ENCODE results near the gene FAM13A.

Gene FAM13A

GRCh38 chr4:88775529-88775928, 281.5 kb downstream of the FAM13A start:
- TF ChIP-seq EGR1 (IDR thresholded peaks at IDR 0.05) = no peak
- no peak for TF ChIP-seq NFIC (IDR thresholded peaks at IDR 0.05)
- TF ChIP-seq TEAD4 (IDR thresholded peaks at IDR 0.05) = no peak
- no peak for TF ChIP-seq CEBPB (IDR thresholded peaks at IDR 0.05)
- TF ChIP-seq, protein P1, sequence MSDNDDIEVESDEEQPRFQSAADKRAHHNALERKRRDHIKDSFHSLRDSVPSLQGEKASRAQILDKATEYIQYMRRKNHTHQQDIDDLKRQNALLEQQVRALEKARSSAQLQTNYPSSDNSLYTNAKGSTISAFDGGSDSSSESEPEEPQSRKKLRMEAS (IDR thresholded peaks at IDR 0.05) = no peak
- no peak for TF ChIP-seq ZBTB7A (IDR thresholded peaks at IDR 0.05; ENCODE audit: low read depth)
- no peak for TF ChIP-seq TAF1 (IDR thresholded peaks at IDR 0.05; ENCODE audit: low read depth)
- TF ChIP-seq TCF12 (IDR thresholded peaks at IDR 0.05; ENCODE audit: low read depth) = no peak
- TF ChIP-seq EP300 (IDR thresholded peaks at IDR 0.05; ENCODE audit: borderline replicate concordance) = no peak
- no peak for TF ChIP-seq CREB1 (IDR thresholded peaks at IDR 0.05; ENCODE audit: low read depth)
- no peak for TF ChIP-seq FOXM1 (IDR thresholded peaks at IDR 0.05; ENCODE audit: borderline replicate concordance, low read depth)
- TF ChIP-seq RAD21 (IDR thresholded peaks at IDR 0.05; ENCODE audit: low read depth) = no peak
- TF ChIP-seq, protein P2, sequence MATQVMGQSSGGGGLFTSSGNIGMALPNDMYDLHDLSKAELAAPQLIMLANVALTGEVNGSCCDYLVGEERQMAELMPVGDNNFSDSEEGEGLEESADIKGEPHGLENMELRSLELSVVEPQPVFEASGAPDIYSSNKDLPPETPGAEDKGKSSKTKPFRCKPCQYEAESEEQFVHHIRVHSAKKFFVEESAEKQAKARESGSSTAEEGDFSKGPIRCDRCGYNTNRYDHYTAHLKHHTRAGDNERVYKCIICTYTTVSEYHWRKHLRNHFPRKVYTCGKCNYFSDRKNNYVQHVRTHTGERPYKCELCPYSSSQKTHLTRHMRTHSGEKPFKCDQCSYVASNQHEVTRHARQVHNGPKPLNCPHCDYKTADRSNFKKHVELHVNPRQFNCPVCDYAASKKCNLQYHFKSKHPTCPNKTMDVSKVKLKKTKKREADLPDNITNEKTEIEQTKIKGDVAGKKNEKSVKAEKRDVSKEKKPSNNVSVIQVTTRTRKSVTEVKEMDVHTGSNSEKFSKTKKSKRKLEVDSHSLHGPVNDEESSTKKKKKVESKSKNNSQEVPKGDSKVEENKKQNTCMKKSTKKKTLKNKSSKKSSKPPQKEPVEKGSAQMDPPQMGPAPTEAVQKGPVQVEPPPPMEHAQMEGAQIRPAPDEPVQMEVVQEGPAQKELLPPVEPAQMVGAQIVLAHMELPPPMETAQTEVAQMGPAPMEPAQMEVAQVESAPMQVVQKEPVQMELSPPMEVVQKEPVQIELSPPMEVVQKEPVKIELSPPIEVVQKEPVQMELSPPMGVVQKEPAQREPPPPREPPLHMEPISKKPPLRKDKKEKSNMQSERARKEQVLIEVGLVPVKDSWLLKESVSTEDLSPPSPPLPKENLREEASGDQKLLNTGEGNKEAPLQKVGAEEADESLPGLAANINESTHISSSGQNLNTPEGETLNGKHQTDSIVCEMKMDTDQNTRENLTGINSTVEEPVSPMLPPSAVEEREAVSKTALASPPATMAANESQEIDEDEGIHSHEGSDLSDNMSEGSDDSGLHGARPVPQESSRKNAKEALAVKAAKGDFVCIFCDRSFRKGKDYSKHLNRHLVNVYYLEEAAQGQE (IDR thresholded peaks at IDR 0.05; ENCODE audit: low read depth) = no peak
- no peak for TF ChIP-seq USF1 (IDR thresholded peaks at IDR 0.05)
- no peak for TF ChIP-seq YY1 (IDR thresholded peaks at IDR 0.05; ENCODE audit: low read depth)

DNA sequence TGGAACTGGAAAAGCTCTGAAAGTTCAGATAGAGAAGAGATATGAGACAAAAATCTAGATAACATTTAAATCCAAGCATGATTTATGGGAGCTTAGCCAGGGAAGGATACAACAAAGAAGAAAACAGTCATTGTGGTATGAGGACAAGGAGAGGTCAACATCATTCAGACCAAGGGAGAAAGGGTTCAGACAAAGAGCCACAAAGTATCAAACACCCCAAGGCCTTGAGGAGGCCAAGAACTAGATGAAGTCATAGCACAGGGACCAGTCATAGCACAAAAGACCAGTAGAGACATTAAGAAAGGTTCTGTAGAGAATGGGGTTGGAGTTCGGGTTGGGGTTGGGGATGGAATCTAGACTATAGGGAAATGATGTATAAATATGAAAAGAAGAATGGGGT, 282.0 kb downstream of the FAM13A start:
- no peak for TF ChIP-seq TEAD4 (IDR thresholded peaks at IDR 0.05)
- no peak for TF ChIP-seq ZBTB7A (IDR thresholded peaks at IDR 0.05; ENCODE audit: low read depth)
- no peak for TF ChIP-seq FOXM1 (IDR thresholded peaks at IDR 0.05; ENCODE audit: borderline replicate concordance, low read depth)
- no peak for TF ChIP-seq RAD21 (IDR thresholded peaks at IDR 0.05; ENCODE audit: low read depth)
- TF ChIP-seq NFIC (IDR thresholded peaks at IDR 0.05) = no peak
- TF ChIP-seq, protein P1 (IDR thresholded peaks at IDR 0.05) = no peak
- TF ChIP-seq EGR1 (IDR thresholded peaks at IDR 0.05) = no peak
- no peak for TF ChIP-seq CREB1 (IDR thresholded peaks at IDR 0.05; ENCODE audit: low read depth)
- no peak for TF ChIP-seq USF1 (IDR thresholded peaks at IDR 0.05)
- TF ChIP-seq, protein P2 (IDR thresholded peaks at IDR 0.05; ENCODE audit: low read depth) = no peak
- no peak for TF ChIP-seq YY1 (IDR thresholded peaks at IDR 0.05; ENCODE audit: low read depth)
- TF ChIP-seq TAF1 (IDR thresholded peaks at IDR 0.05; ENCODE audit: low read depth) = no peak
- TF ChIP-seq CEBPB (IDR thresholded peaks at IDR 0.05) = no peak

DNA sequence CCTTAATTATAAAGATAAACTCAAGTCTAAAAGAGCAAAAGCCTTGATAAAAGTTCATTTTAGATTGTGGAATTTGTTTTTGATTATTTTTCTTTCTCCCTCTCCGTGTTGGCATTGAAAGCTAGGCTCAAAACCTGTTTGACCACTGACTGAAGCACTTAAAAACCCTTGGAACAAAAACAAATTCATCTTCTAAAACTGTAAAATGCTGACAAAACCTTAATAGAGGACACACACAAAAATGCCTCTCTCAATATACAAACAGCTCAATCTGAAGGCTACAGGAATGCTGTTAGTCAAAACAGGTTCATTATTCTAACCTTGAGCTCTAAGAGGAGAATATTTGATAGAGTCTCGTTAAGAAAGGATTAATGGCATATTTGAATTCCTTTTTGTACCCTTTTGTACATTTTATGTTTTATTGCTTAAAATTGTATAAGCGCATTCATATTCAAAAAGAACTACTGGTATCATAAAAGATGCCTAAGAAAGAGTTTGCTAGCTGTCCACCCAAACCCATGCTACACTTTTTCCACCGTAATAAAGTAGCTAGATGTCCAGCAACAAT, 285.0 kb downstream of the FAM13A start:
- TF ChIP-seq EP300 (IDR thresholded peaks at IDR 0.05; ENCODE audit: borderline replicate concordance) = no peak
- no peak for TF ChIP-seq TEAD4 (IDR thresholded peaks at IDR 0.05)
- no peak for TF ChIP-seq CREB1 (IDR thresholded peaks at IDR 0.05; ENCODE audit: low read depth)
- TF ChIP-seq, protein P2 (IDR thresholded peaks at IDR 0.05; ENCODE audit: low read depth) = no peak
- TF ChIP-seq FOXM1 (IDR thresholded peaks at IDR 0.05; ENCODE audit: borderline replicate concordance, low read depth) = no peak
- TF ChIP-seq TCF12 (IDR thresholded peaks at IDR 0.05; ENCODE audit: low read depth) = no peak
- no peak for TF ChIP-seq TAF1 (IDR thresholded peaks at IDR 0.05; ENCODE audit: low read depth)
- TF ChIP-seq EGR1 (IDR thresholded peaks at IDR 0.05) = no peak
- TF ChIP-seq RAD21 (IDR thresholded peaks at IDR 0.05; ENCODE audit: low read depth) = no peak
- TF ChIP-seq USF1 (IDR thresholded peaks at IDR 0.05) = no peak

DNA sequence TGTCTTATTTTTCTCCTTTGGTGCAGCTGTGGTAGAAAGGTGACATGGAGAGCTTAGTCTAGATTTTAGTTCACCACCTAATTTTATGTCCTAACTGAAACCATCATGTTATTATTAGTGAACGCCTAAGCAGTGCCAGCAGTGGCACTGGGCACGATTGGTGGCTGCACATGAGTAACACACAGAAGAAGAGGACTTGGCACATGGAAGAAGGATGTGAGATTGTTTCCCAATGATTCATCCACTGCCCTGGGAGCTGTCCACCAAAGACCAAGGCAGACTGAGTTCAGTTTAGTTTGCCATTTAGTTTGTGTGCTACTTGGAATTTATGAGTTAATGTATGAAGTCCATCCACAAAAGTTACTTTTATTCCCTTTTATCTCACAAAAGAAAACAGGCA, 291.3 kb downstream of the FAM13A start:
- TF ChIP-seq NFIC (IDR thresholded peaks at IDR 0.05) (peak; percentile 57), TAF1 (IDR thresholded peaks at IDR 0.05; ENCODE audit: low read depth) (no peak), CEBPB (IDR thresholded peaks at IDR 0.05) (0 out of 2 replicates have a peak, but pooled peaks have one; percentile 12), TEAD4 (IDR thresholded peaks at IDR 0.05) (peak; percentile 76)
- TF ChIP-seq, protein P2 (IDR thresholded peaks at IDR 0.05; ENCODE audit: low read depth) = peak; percentile 82
